ENCODE measurements around the gene KIR2DL3. TPM values are rescaled to one million over a fixed set of nuclear protein-coding genes. Genes with fewer than 3 reads are reported as not detected.

KIR2DL3 gene
- not detected for total RNA-seq

GRCh38 chr19:54738306-54738705 is at the start of gene KIR2DL3:
KIR2DL3 (plus strand) TSS chr19:54738513; CDS start chr19:54738546, 33 bp downstream.

DNA sequence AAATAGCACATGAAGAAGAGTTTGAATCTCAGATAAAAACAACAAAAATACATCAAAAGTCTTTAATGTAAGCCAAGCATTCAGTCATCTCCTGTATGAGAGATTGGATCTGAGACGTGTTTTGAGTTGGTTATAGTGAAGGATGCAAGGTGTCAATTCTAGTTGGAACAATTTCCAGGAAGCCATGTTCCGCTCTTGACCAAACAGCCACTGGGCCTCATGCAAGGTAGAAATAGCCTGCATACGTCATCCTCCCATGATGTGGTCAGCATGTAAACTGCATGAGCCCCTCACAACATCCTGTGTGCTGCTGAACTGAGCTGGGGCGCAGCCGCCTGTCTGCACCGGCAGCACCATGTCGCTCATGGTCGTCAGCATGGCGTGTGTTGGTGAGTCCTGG is 14.2 kb upstream of the KIR2DL3 start, which contains the start of gene KIR3DL3:
KIR3DL3 (plus strand) TSS at position 301 of the 400 bp plus-strand sequence; CDS start at position 356, 55 bp downstream.

DNA sequence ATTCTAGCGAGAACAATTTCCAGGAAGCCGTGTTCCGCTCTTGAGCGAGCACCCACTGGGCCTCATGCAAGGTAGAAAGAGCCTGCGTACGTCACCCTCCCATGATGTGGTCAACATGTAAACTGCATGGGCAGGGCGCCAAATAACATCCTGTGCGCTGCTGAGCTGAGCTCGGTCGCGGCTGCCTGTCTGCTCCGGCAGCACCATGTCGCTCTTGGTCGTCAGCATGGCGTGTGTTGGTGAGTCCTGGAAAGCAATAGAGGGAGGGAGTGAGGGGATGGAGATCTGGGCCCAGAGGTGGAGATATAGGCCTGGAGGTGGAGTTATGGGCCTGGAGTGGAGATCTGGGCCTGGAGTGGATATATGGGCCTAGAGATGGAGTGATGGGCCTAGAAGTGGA is 31.3 kb downstream of the KIR2DL3 start, which contains the start of gene KIR2DL1:
KIR2DL1 (plus strand) TSS at position 148 of the 400 bp plus-strand sequence; CDS start at position 206, 58 bp downstream.

Small RNA genes within 50 kb of the gene (small RNA-seq; reads per million reads assigned to genes)
- gene AC245128.2, result not detected
- not detected for gene KIR3DP1

Other genes with a start within 250 kb of the KIR2DL3 start
- gene LAIR2, start 235.7 kb upstream of the KIR2DL3 start, total RNA-seq, result not detected
- gene LILRA2, start 164.7 kb upstream of the KIR2DL3 start, total RNA-seq, result 0.46 TPM
- gene LILRA1, start 144.9 kb upstream of the KIR2DL3 start, total RNA-seq, result 0.23 TPM
- 0.46 TPM for gene LILRB1, start 108.0 kb upstream of the KIR2DL3 start, total RNA-seq
- 2.3 TPM for gene LILRB4, start 75.5 kb upstream of the KIR2DL3 start, total RNA-seq
- gene KIR3DL3, start 14.1 kb upstream of the KIR2DL3 start, total RNA-seq, result not detected
- not detected for gene KIR2DL1, start 31.3 kb downstream of the KIR2DL3 start, total RNA-seq
- gene KIR2DL4, start 65.1 kb downstream of the KIR2DL3 start, total RNA-seq, result not detected
- gene KIR3DL1, start 78.0 kb downstream of the KIR2DL3 start, total RNA-seq, result not detected
- gene KIR2DS4, start 94.2 kb downstream of the KIR2DL3 start, total RNA-seq, result not detected
- not detected for gene KIR3DL2, start 111.9 kb downstream of the KIR2DL3 start, total RNA-seq
- 0.92 TPM for gene FCAR, start 135.7 kb downstream of the KIR2DL3 start, total RNA-seq
- gene NCR1, start 167.6 kb downstream of the KIR2DL3 start, total RNA-seq, result not detected
- not detected for gene NLRP7, start 209.0 kb downstream of the KIR2DL3 start, total RNA-seq
- 12.7 TPM for gene NLRP2, start 227.9 kb downstream of the KIR2DL3 start, total RNA-seq